ENCODE data around the gene ZNF564. TPM values are rescaled to one million over a fixed set of nuclear protein-coding genes. Genes with fewer than 3 reads are reported as not detected.

Gene ZNF564
- total and polyA plus RNA-seq, 2 of the 13 experiments (the other 11 are each of a cell fraction or from before 2014, with no cell fraction given), result 2.3 to 11.1 TPM

- TF ChIP-seq, protein P1, sequence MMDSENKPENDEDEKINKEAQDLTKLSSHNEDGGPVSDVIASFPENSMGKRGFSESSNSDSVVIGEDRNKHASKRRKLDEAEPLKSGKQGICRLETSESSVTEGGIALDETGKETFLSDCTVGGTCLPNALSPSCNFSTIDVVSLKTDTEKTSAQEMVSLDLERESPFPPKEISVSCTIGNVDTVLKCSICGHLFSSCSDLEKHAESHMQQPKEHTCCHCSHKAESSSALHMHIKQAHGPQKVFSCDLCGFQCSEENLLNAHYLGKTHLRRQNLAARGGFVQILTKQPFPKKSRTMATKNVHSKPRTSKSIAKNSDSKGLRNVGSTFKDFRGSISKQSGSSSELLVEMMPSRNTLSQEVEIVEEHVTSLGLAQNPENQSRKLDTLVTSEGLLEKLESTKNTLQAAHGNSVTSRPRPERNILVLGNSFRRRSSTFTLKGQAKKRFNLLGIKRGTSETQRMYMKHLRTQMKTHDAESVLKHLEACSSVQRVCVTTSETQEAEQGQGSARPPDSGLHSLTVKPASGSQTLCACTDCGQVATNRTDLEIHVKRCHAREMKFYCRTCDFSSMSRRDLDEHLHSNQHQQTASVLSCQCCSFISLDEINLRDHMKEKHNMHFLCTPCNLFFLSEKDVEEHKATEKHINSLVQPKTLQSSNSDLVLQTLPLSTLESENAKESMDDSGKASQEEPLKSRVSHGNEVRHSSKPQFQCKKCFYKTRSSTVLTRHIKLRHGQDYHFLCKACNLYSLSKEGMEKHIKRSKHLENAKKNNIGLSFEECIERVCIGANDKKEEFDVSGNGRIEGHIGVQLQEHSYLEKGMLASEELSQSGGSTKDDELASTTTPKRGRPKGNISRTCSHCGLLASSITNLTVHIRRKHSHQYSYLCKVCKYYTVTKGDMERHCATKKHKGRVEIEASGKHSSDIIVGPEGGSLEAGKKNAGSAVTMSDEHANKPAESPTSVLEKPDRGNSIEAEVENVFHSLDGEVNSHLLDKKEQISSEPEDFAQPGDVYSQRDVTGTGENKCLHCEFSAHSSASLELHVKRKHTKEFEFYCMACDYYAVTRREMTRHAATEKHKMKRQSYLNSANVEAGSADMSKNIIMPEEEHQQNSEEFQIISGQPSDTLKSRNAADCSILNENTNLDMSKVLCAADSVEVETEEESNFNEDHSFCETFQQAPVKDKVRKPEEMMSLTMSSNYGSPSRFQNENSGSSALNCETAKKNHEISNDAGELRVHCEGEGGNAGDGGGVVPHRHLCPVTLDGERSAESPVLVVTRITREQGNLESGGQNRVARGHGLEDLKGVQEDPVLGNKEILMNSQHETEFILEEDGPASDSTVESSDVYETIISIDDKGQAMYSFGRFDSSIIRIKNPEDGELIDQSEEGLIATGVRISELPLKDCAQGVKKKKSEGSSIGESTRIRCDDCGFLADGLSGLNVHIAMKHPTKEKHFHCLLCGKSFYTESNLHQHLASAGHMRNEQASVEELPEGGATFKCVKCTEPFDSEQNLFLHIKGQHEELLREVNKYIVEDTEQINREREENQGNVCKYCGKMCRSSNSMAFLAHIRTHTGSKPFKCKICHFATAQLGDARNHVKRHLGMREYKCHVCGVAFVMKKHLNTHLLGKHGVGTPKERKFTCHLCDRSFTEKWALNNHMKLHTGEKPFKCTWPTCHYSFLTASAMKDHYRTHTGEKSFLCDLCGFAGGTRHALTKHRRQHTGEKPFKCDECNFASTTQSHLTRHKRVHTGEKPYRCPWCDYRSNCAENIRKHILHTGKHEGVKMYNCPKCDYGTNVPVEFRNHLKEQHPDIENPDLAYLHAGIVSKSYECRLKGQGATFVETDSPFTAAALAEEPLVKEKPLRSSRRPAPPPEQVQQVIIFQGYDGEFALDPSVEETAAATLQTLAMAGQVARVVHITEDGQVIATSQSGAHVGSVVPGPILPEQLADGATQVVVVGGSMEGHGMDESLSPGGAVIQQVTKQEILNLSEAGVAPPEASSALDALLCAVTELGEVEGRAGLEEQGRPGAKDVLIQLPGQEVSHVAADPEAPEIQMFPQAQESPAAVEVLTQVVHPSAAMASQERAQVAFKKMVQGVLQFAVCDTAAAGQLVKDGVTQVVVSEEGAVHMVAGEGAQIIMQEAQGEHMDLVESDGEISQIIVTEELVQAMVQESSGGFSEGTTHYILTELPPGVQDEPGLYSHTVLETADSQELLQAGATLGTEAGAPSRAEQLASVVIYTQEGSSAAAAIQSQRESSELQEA (CRISPR knock-in tag; IDR thresholded peaks at IDR 0.05; ENCODE audit: not compliant biosample characterization), result no peak
- TF ChIP-seq HDAC2 (CRISPR knock-in tag; IDR thresholded peaks at IDR 0.05) (peak; percentile 31; the same call in 1 of the 2 replicates), GTF3A (CRISPR knock-in tag; conservative IDR thresholded peaks at IDR 0.05) (no peak), PITX1 (CRISPR knock-in tag; IDR thresholded peaks at IDR 0.05) (no peak), ETV6 (CRISPR knock-in tag; conservative IDR thresholded peaks at IDR 0.05) (no peak), ZNF550 (CRISPR knock-in tag; IDR thresholded peaks at IDR 0.05; ENCODE audit: borderline replicate concordance) (no peak), ZNF597 (CRISPR knock-in tag; IDR thresholded peaks at IDR 0.05) (no peak), CCDC6 (CRISPR knock-in tag; IDR thresholded peaks at IDR 0.05) (no peak), ZNF18 (CRISPR knock-in tag; IDR thresholded peaks at IDR 0.05; ENCODE audit: insufficient replicate concordance) (no peak), ZBTB21 (CRISPR knock-in tag; IDR thresholded peaks at IDR 0.05) (peak; percentile 32; the same call in 1 of the 2 replicates), ZNF704 (CRISPR knock-in tag; IDR thresholded peaks at IDR 0.05; ENCODE audit: borderline replicate concordance) (no peak), PAX8 (CRISPR knock-in tag; IDR thresholded peaks at IDR 0.05; ENCODE audit: borderline replicate concordance) (no peak), ZNF350 (CRISPR knock-in tag; IDR thresholded peaks at IDR 0.05; ENCODE audit: borderline replicate concordance, low read depth) (no peak), ZNF850 (CRISPR knock-in tag; conservative IDR thresholded peaks at IDR 0.05) (no peak), WIZ (CRISPR knock-in tag; IDR thresholded peaks at IDR 0.05) (no peak), ASH2L (IDR thresholded peaks at IDR 0.05; ENCODE audit: insufficient read length, low read depth, low read length) (no peak), GATAD2A (CRISPR knock-in tag; IDR thresholded peaks at IDR 0.05) (peak; percentile 21; the same call in 1 of the 2 replicates)
Observed at GRCh38 chr19:12497032-12497431, 54.2 kb downstream of the ZNF564 start (continued).
